H1 (cell line): ENCODE results near the gene CD44. TPM values are rescaled to one million over a fixed set of nuclear protein-coding genes. Genes with fewer than 3 reads are reported as not detected.

ENCODE experiments used
- GTF2F1 ChIP-seq: IDR thresholded peaks from 2 replicates; pipeline ENCODE4 v1.6.1; 2012; ENCODE audit warnings: low read depth, low read length, improper control_type of control experiment, borderline replicate concordance
- HDAC2 ChIP-seq, 2 experiments: fragments of 300-600 bp in 1 of 2; sonication (generic) in 1 of 2; IDR thresholded peaks; 2 replicates each; pipeline ENCODE4 v1.6.1; 2011 to 2012; ENCODE audit warnings: low read depth in 2 of 2, low read length in 2 of 2, mild to moderate bottlenecking in 2 of 2, moderate library complexity in 2 of 2, borderline replicate concordance in 1 of 2, inconsistent platforms in 1 of 2
- POLR2AphosphoS5 ChIP-seq: IDR thresholded peaks from 2 replicates; pipeline ENCODE4 v1.6.1; 2011; ENCODE audit warnings: low read depth, low read length
- RBBP5 ChIP-seq: IDR thresholded peaks from 2 replicates; pipeline ENCODE4 v1.7.1; 2012; ENCODE audit warnings: low read depth, mild to moderate bottlenecking, inconsistent platforms, low read length, moderate library complexity, borderline replicate concordance
- RXRA ChIP-seq: IDR thresholded peaks from 2 replicates; pipeline ENCODE4 v1.6.1; 2011; ENCODE audit warnings: low read depth, mild to moderate bottlenecking, low read length, moderate library complexity; ENCODE audit not compliant: insufficient read depth
- SAP30 ChIP-seq: fragments of 300-600 bp; sonication (generic); IDR thresholded peaks from 2 replicates; pipeline ENCODE4 v1.7.1; 2012; ENCODE audit warnings: low read length, moderate library complexity, mild to moderate bottlenecking, inconsistent platforms; ENCODE audit not compliant: insufficient read depth, insufficient replicate concordance
- SIN3A ChIP-seq, 2 experiments: IDR thresholded peaks in 1 of 2; conservative IDR thresholded peaks in 1 of 2; 2 replicates each; pipeline ENCODE4 v1.6.1; 2011 to 2012; ENCODE audit warnings: low read length in 2 of 2, improper control_type of control experiment in 1 of 2, low read depth in 1 of 2, mild to moderate bottlenecking in 1 of 2
- SIX5 ChIP-seq: IDR thresholded peaks from 2 replicates; pipeline ENCODE4 v1.6.1; 2011; ENCODE audit warnings: mild to moderate bottlenecking, low read depth, low read length
- polyA plus RNA-seq, 7 experiments: library from polyadenylated mRNA; depleted of rRNA in 3 of 7; stranded (reverse) in 5 of 7; unstranded in 2 of 7; fragments of >200 nt in 5 of 7; fragments of 200-250 nt in 2 of 7; gene quantifications; 1 replicate in 5 of 7; 2 replicates in 1 of 7; 4 replicates in 1 of 7; pipeline versions ENCODE4 v1.2.1 to v1.2.3, GENCODE V29; 2011 to 2013; ENCODE audit warnings: missing spikeins in 2 of 7, mixed read lengths in 2 of 7
- total RNA-seq: library from RNA; stranded (reverse); fragmentation: NEBNext Ultra II Directional; extraction: Animal tissue kit (Norgen Biotek cat#: 25700); gene quantifications from 2 replicates; pipeline ENCODE4 v1.2.1, GENCODE V29; 2021

CD44 gene
- total and polyA plus RNA-seq, 2 of the 8 experiments (the other 6 are each of a cell fraction or from before 2014, with no cell fraction given) = 11.8 to 13.7 TPM

GRCh38 chr11:35243774-35244173, 104.8 kb downstream of the CD44 start (continued):
- TF ChIP-seq SIX5 (no peak), HDAC2 (IDR thresholded peaks at IDR 0.05; ENCODE audit: borderline replicate concordance in 1 of 2, low read depth in 2 of 2, low read length in 2 of 2) (no peak), RXRA (no peak), SAP30 (no peak), RBBP5 (no peak), GTF2F1 (no peak), POLR2AphosphoS5 (no peak), SIN3A (conservative IDR thresholded peaks at IDR 0.05 in 1 of 2, IDR thresholded peaks at IDR 0.05 in 1 of 2; ENCODE audit: low read depth in 1 of 2, low read length in 2 of 2) (no peak)
